WI38 (cell line): Measurements from ENCODE around the gene ZPR1.
A peak's percentile ranks its signal among the peaks of the same experiment; 100 is the strongest.

ENCODE experiments used
- H3K4me3 ChIP-seq: 2 replicates; pipeline ENCODE4 v1.5.1; 2011; ENCODE audit warnings: low read depth, mild to moderate bottlenecking, control low read depth, low read length
- TF ChIP-seq, protein P1 (sequence below): IDR thresholded peaks from 2 replicates; pipeline ENCODE4 v1.5.1; 2012; ENCODE audit warnings: low read depth, mild to moderate bottlenecking, control low read depth, low read length

The ZPR1 gene

DNA sequence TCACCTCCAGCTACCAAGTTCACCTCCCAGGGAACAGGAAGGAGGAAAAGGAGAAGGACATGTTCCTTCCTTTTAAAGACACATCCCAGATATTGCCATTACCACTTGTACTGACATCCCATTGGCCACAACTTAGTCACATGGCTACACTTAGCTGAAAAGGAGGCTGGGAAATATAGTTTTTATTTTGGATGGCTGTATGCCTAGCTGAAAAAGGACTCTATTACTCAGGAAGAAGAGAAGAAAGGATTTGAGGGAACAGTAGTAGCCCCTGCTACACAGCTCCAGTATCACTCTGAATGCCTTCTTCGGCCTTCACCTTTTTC lies 5.9 kb upstream of the ZPR1 start:
- TF ChIP-seq, protein P1, sequence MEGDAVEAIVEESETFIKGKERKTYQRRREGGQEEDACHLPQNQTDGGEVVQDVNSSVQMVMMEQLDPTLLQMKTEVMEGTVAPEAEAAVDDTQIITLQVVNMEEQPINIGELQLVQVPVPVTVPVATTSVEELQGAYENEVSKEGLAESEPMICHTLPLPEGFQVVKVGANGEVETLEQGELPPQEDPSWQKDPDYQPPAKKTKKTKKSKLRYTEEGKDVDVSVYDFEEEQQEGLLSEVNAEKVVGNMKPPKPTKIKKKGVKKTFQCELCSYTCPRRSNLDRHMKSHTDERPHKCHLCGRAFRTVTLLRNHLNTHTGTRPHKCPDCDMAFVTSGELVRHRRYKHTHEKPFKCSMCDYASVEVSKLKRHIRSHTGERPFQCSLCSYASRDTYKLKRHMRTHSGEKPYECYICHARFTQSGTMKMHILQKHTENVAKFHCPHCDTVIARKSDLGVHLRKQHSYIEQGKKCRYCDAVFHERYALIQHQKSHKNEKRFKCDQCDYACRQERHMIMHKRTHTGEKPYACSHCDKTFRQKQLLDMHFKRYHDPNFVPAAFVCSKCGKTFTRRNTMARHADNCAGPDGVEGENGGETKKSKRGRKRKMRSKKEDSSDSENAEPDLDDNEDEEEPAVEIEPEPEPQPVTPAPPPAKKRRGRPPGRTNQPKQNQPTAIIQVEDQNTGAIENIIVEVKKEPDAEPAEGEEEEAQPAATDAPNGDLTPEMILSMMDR: no peak
- no peak overlapping the region for H3K4me3 ChIP-seq

DNA sequence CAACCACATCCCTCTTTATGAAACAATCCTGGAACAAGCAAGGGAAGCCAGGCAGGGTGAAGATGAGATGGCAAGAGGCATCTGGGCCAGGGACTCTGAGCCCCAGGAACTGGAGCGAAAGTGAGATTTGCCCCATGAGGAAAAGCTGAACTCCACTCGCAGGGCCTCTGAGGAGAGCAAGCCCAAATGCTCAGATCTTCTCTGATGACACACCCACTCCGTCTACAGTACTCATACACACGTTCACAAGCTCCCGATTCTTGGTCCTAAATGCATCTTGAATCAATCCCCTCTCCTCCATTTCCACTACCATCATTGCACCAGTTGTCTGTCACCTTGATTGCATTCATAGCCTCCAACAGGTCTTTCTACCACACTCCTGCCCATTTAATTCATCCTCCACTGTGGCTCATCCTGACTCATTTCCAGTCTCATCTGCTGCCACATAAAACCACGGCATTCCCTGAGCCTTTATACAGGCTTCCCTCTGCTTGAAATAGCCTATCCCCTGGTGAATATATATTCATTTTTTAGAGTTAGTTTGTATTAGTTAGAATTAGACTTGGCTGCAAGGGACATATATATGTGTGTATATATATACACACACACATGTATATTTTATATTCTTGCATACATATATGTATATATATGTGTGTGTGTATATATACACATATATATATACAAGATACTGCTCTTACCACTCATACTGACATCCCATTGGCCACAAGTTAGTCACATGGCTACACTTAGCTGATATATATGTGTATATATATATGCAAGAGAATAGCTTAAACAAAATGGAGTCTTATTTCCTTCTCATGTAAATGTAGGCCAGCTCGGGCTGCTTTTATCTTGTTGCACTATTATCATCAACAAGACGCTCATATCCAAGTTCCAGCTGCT lies 5.3 kb upstream of the ZPR1 start:
- TF ChIP-seq, protein P1: no peak
- no peak overlapping the region for H3K4me3 ChIP-seq

DNA sequence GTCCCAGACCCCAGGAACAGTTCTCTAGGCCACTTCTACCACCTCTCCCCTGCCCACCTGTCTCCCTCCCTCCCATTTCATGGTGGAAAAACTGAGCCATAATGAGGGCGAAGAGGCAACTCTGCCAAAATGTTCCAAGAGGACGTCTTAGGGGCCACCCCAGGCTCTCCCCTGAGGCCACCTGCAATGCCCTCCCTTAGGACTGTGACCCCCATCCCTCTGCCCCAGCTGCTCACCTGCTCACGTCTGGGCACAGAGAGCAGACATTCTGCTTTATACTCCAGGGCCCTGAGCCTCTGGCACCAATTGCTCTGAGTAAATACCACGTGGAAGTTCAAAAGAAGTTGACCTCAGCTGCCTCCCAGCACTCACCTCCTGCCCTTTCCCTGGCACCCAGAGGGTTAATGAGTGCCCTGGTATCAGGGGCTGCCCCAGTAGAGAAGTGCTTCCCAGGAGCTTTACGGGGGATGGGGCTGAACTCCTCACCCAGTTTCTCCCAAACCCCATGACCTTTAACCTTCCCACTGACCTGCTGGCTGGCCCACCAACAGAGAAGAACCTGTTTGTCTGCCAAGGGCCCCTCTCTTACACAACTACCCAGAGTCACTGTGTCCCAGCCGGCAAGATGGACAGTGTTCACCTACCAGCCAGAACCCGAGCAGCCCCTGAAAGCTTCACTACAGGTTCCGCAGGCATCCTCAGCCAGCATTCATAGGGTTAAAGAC lies 4.5 kb upstream of the ZPR1 start:
- no peak overlapping the region for H3K4me3 ChIP-seq
- TF ChIP-seq, protein P1: no peak

DNA sequence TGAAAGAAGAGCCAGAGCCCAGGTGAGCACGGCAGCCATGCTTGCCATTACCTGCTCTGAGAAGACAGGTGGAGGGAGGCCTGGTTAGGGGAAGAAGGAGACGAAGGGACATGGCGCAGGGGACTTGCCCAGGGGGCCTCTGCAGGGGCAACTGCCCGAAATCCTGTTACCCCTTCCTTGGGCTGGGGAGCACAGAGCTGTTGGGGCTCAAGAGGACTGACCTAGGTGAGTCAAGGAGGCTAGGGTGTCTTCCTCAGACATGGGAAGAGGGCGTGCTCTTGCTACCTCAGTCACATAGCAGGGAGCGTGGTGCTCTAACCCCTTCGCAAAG lies 4.0 kb upstream of the ZPR1 start, which contains the start of gene APOA5:
APOA5 (minus strand) TSS at position 67 of the 331 bp plus-strand sequence; CDS start at position 48, 19 bp downstream.
- TF ChIP-seq, protein P1: no peak
- H3K4me3 ChIP-seq: no peak within 1 kb of the TSS

DNA sequence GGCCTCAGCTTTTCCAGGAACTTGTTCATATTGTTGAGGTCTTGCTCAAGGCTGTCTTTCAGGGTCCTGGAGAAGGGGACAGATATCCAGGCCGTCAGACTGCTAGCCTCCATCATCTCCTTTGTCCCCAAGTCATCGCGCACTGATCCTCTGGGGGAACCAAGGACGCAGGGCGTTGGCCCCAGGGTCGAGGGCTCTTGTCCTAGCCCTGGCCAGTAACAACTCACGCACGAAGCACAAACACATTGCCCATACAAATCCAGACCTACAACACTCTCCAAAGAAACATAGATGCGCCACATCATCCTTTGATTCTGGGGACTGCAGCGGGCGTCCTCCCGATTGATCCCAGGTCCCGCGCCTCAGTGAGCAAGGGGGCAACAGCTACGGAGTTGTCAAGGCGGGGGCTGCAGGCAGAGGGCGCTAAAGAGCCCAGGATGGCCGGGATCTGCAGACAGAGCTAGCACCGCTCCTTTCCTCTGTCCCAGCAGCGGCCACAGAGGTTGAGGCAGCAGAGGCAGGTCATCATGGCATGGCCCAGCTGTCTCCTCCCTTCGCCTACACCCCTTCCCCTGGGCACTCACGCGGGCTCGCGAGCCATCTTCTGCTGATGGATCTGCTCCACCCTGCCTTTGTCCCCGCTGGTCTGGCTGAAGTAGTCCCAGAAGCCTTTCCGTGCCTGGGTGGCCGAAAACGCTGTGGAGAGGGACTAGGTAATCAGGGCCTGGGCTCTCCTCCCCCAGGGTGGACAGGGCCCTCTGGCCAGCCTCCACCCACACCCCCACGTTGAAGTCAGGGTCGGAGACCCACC lies 3.4 kb upstream of the ZPR1 start:
- no peak overlapping the region for H3K4me3 ChIP-seq
- TF ChIP-seq, protein P1: peak; percentile 90

DNA sequence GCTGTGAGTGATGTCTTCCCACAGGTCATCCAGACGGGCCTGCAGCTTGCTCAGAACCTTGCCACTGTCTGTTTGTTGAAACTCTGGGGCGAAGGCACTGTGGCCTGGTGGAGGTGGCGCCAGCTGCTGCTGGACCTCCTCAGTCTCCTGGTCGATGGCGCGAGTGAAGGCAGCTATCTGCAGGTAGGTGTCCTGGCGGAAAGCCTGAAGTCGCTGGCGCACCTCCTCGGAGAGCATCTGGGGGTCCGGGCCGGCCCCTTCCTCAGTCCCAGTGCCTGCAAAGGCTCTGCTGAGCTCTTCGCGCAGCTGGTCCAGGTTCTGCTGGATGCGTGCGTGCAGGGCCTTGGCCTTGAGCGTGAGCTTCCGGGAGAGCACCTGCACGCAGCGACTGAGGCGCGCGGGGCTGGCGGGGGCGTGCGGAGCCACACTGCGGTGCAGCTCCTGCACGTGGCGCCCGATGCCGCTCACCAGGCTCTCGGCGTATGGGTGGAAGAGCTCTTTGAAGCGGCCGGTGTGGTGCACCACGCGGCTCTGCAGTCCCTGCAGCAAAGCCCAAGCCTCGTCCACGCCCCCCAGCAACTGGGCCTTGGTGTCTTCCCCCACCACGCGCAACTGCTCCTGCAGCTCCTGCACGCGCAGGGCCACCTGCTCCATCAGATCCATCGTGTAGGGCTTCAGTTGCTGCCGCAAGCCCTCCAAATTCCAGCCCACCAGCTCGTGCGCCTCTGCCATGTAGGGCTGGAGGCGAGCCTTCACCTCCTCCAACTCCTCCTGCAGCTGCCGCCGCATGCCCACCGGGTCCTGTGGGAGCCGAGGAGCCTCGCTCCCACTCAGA lies 2.6 kb upstream of the ZPR1 start:
- H3K4me3 ChIP-seq: no peak overlapping the region
- TF ChIP-seq, protein P1: no peak
